Prostate gland (tissue), 2 donors: ENCODE data around the gene MDFIC.

ENCODE experiments used
- CTCF ChIP-seq, 4 experiments: fragments of 200-600 bp in 2 of 4; fragments of 450-650 bp in 2 of 4; sonication (generic) in 2 of 4; IDR thresholded peaks; 1 replicate in 3 of 4; 2 replicates in 1 of 4; pipeline ENCODE4 v1.5.1; 2016 to 2019; ENCODE audit warnings: antibody characterized with exemption in 4 of 4, mild to moderate bottlenecking in 2 of 4, moderate library complexity in 2 of 4
- POLR2A ChIP-seq: fragments of 450-650 bp; IDR thresholded peaks from one replicate; pipeline ENCODE4 v1.6.1; 2016; ENCODE audit warnings: antibody characterized with exemption, mild to moderate bottlenecking

DNA sequence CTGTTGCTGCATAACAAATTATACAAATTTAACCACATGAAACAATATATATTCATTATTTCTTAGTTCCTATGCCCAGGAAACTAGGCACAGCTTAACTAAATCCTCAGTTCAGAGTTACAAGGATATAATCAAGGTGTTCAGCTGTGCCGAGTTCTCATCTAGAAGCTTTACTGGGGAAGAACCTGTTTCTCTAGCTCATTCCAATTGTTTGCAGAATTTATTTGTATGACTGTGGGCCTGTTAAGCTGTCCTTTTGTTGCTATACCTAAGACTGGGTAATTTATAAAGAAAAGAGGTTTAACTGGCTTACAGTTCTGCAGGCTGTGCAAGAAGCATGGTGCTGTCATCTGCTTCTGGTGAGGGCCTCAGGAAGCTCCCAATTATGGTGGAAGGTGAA lies 21.8 kb upstream of the MDFIC start:
- TF ChIP-seq POLR2A: no peak
- TF ChIP-seq CTCF (IDR thresholded peaks at IDR 0.05): no peak
